ENCODE results near the gene ABCD2. TPM values are rescaled to one million over a fixed set of nuclear protein-coding genes. Genes with fewer than 3 reads are reported as not detected.

The ABCD2 gene
- total and polyA plus RNA-seq, 7 experiments from 2014 or later = 7.1 to 32.9 (median 10.7) TPM

GRCh38 chr12:39618701-39619100, 902 bp downstream of the ABCD2 start:
- no peaks in the 10 kb centered on the region for H3K36me3 ChIP-seq (ENCODE audit: control insufficient read depth in 2 of 3, insufficient read depth in 3 of 3, low read length in 3 of 3)
- no peaks in the 10 kb centered on the region for H3K27me3 ChIP-seq (ENCODE audit: control insufficient read depth in 2 of 2, insufficient read depth in 2 of 2, low read length in 2 of 2)
- peak overlapping the region; percentile 91 for H3K27ac ChIP-seq (ENCODE audit: low read depth, low read length)
- no peaks in the 10 kb centered on the region for H3K9me3 Mint-ChIP-seq
- H3K4me1 Mint-ChIP-seq = peaks cover 20 to 57% (median 41%) of the 10 kb centered on the region in 7 donors
- intact Hi-C loops (cut with micrococcal nuclease) = loop anchor here (1.0 to 10.0 kb wide), 14 partner anchors 7 to 714 kb away; partner anchors contain the start of genes CPNE8 (in 2 of the 2), KIF21A (in 1 of the 2) and SLC2A13 (in 1 of the 2)
- ChIA-PET CTCF (interaction anchor here (1.2 to 2.4 kb wide), 7 partner anchors 10 to 77 kb away, joined by 4 to 22 read pairs (median 6); no protein-coding TSS in a partner anchor), POLR2A (interaction anchor here (0.8 to 4.3 kb wide), 11 partner anchors 8 to 73 kb away, joined by 3 to 69 read pairs (median 11); no protein-coding TSS in a partner anchor)
- H3K4me1 ChIP-seq (ENCODE audit: control insufficient read depth in 2 of 2, insufficient read depth in 2 of 2, low read length in 2 of 2) = peaks cover 20 to 24% of the 10 kb centered on the region in 2 donors
- H3K4me3 ChIP-seq (ENCODE audit: low read length) = peak overlapping the region; percentile 70
- no peaks in the 10 kb centered on the region for H3K27me3 Mint-ChIP-seq
- no peak overlapping the region for H3K4me3 Mint-ChIP-seq
- H3K36me3 Mint-ChIP-seq = peaks cover 0 to 28% (median 6%) of the 10 kb centered on the region in 5 donors
- DNase-seq (no peak), ATAC-seq (no peak)
- no peak overlapping the region for H3K27ac Mint-ChIP-seq
- no peaks in the 10 kb centered on the region for H3K9me3 ChIP-seq (ENCODE audit: control insufficient read depth in 2 of 3, low read length in 3 of 3)

- CTCF ChIA-PET = interaction anchor here (0.6 to 1.4 kb wide), 2 partner anchors 23 to 25 kb away, joined by 3 to 4 read pairs; no protein-coding TSS in a partner anchor
- POLR2A ChIA-PET = interaction anchor here (0.8 to 2.6 kb wide), 5 partner anchors 11 to 66 kb away, joined by 3 to 22 read pairs (median 4); no protein-coding TSS in a partner anchor
- no peak overlapping the region for H3K4me3 Mint-ChIP-seq
Observed at GRCh38 chr12:39617887-39618286, 1.7 kb downstream of the ABCD2 start.

GRCh38 chr12:39616666-39617065, 2.9 kb downstream of the ABCD2 start:
- peaks cover 15 to 55% (median 37%) of the 10 kb centered on the region in 7 donors for H3K4me1 Mint-ChIP-seq
- no peaks in the 10 kb centered on the region for H3K9me3 ChIP-seq (ENCODE audit: control insufficient read depth in 2 of 3, low read length in 3 of 3)
- peaks cover 8 to 13% of the 10 kb centered on the region in 2 donors for H3K4me1 ChIP-seq (ENCODE audit: control insufficient read depth in 2 of 2, insufficient read depth in 2 of 2, low read length in 2 of 2)
- H3K36me3 Mint-ChIP-seq = peaks cover 0 to 37% (median 12%) of the 10 kb centered on the region in 5 donors
- intact Hi-C loops (cut with micrococcal nuclease) = loop anchor here (2.0 to 10.0 kb wide), 3 partner anchors 14 to 712 kb away; partner anchors contain the start of gene CPNE8 (in 2 of the 2)
- H3K27me3 Mint-ChIP-seq = no peaks in the 10 kb centered on the region
- ATAC-seq (no peak), DNase-seq (no peak)
- H3K4me3 ChIP-seq (ENCODE audit: low read length) = peak overlapping the region; percentile 53
- CTCF ChIA-PET = interaction anchor here (1.0 to 1.4 kb wide), 2 partner anchors 21 to 81 kb away, joined by 3 to 4 read pairs; no protein-coding TSS in a partner anchor
- no peaks in the 10 kb centered on the region for H3K9me3 Mint-ChIP-seq
- no peaks in the 10 kb centered on the region for H3K36me3 ChIP-seq (ENCODE audit: control insufficient read depth in 2 of 3, insufficient read depth in 3 of 3, low read length in 3 of 3)
- H3K4me3 Mint-ChIP-seq = peak overlapping the region in 8 of 10 donors; percentile 70 to 91 (median 84)
- peak overlapping the region in 8 of 9 donors; percentile 12 to 76 (median 58) for H3K27ac Mint-ChIP-seq
- peak overlapping the region; percentile 51 for H3K27ac ChIP-seq (ENCODE audit: low read depth, low read length)
- POLR2A ChIA-PET = interaction anchor here (0.6 to 2.6 kb wide), 7 partner anchors 11 to 324 kb away, joined by 3 to 22 read pairs (median 3); no protein-coding TSS in a partner anchor
- no peaks in the 10 kb centered on the region for H3K27me3 ChIP-seq (ENCODE audit: control insufficient read depth in 2 of 2, insufficient read depth in 2 of 2, low read length in 2 of 2)

More at GRCh38 chr12:39617887-39618286, 1.7 kb downstream of the ABCD2 start:
- Histone ChIP-seq H3K4me3 (ENCODE audit: low read length) (peak overlapping the region; percentile 70), H3K36me3 (ENCODE audit: control insufficient read depth in 2 of 3, insufficient read depth in 3 of 3, low read length in 3 of 3) (no peaks in the 10 kb centered on the region), H3K27ac (ENCODE audit: low read depth, low read length) (peak overlapping the region; percentile 91), H3K27me3 (ENCODE audit: control insufficient read depth in 2 of 2, insufficient read depth in 2 of 2, low read length in 2 of 2) (no peaks in the 10 kb centered on the region), H3K4me1 (ENCODE audit: control insufficient read depth in 2 of 2, insufficient read depth in 2 of 2, low read length in 2 of 2) (peaks cover 15 to 18% of the 10 kb centered on the region in 2 donors), H3K9me3 (ENCODE audit: control insufficient read depth in 2 of 3, low read length in 3 of 3) (no peaks in the 10 kb centered on the region)
- peaks cover 21 to 56% (median 38%) of the 10 kb centered on the region in 7 donors for H3K4me1 Mint-ChIP-seq
- no peaks in the 10 kb centered on the region for H3K9me3 Mint-ChIP-seq
- peaks cover 0 to 33% (median 8%) of the 10 kb centered on the region in 5 donors for H3K36me3 Mint-ChIP-seq
- no peak for DNase-seq
- intact Hi-C loops (cut with micrococcal nuclease) = loop anchor here (1.0 to 10.0 kb wide), 7 partner anchors 8 to 713 kb away; partner anchors contain the start of gene CPNE8 (in 2 of the 2)
- H3K27ac Mint-ChIP-seq = peak overlapping the region in 4 of 9 donors; percentile 70 to 92 (median 78)
- H3K27me3 Mint-ChIP-seq = no peaks in the 10 kb centered on the region
- ATAC-seq = no peak

- Histone ChIP-seq H3K27ac (ENCODE audit: low read depth, low read length) (peak overlapping the region; percentile 51), H3K36me3 (ENCODE audit: control insufficient read depth in 2 of 3, insufficient read depth in 3 of 3, low read length in 3 of 3) (no peaks in the 10 kb centered on the region), H3K27me3 (ENCODE audit: control insufficient read depth in 2 of 2, insufficient read depth in 2 of 2, low read length in 2 of 2) (no peaks in the 10 kb centered on the region), H3K4me3 (ENCODE audit: low read length) (peak overlapping the region; percentile 53), H3K9me3 (ENCODE audit: control insufficient read depth in 2 of 3, low read length in 3 of 3) (no peaks in the 10 kb centered on the region), H3K4me1 (ENCODE audit: control insufficient read depth in 2 of 2, insufficient read depth in 2 of 2, low read length in 2 of 2) (peaks cover 4 to 9% of the 10 kb centered on the region in 2 donors)
- H3K36me3 Mint-ChIP-seq = peaks cover 0 to 42% (median 16%) of the 10 kb centered on the region in 5 donors
- no peaks in the 10 kb centered on the region for H3K9me3 Mint-ChIP-seq
- peaks cover 16 to 55% (median 38%) of the 10 kb centered on the region in 7 donors for H3K4me1 Mint-ChIP-seq
- H3K27ac Mint-ChIP-seq = peak overlapping the region in 8 of 9 donors; percentile 5 to 70 (median 47)
- ATAC-seq (no peak), DNase-seq (no peak)
- peak overlapping the region in 8 of 10 donors; percentile 70 to 91 (median 84) for H3K4me3 Mint-ChIP-seq
- POLR2A ChIA-PET = interaction anchor here (0.6 to 2.6 kb wide), 4 partner anchors 12 to 323 kb away, joined by 3 to 22 read pairs (median 4); no protein-coding TSS in a partner anchor
- H3K27me3 Mint-ChIP-seq = no peaks in the 10 kb centered on the region
- CTCF ChIA-PET = interaction anchor here (1.0 kb wide), 1 partner anchor 81 kb away, joined by 3 read pairs; no protein-coding TSS in a partner anchor
- intact Hi-C loops (cut with micrococcal nuclease) = loop anchor here (2.0 to 10.0 kb wide), 3 partner anchors 15 to 711 kb away; partner anchors contain the start of gene CPNE8 (in 2 of the 2)
Observed at GRCh38 chr12:39616251-39616650, 3.4 kb downstream of the ABCD2 start.

GRCh38 chr12:39613525-39613924, 6.1 kb downstream of the ABCD2 start:
- POLR2A ChIA-PET = interaction anchor here (0.6 to 0.9 kb wide), 2 partner anchors 15 to 168 kb away, joined by 3 to 4 read pairs; no protein-coding TSS in a partner anchor
- H3K36me3 ChIP-seq (ENCODE audit: control insufficient read depth in 2 of 3, insufficient read depth in 3 of 3, low read length in 3 of 3) = no peaks in the 10 kb centered on the region
- H3K4me3 ChIP-seq (ENCODE audit: low read length) = no peak overlapping the region
- Mint-ChIP-seq H3K4me3 (peak overlapping the region in 8 of 10 donors; percentile 2 to 87 (median 68)), H3K9me3 (no peaks in the 10 kb centered on the region), H3K36me3 (peaks cover 4 to 58% (median 27%) of the 10 kb centered on the region in 5 donors), H3K27me3 (no peaks in the 10 kb centered on the region), H3K27ac (peak overlapping the region in 8 of 9 donors; percentile 7 to 81 (median 38)), H3K4me1 (peaks cover 19 to 75% (median 59%) of the 10 kb centered on the region in 7 donors)
- CTCF ChIA-PET = no interaction called here
- peaks cover 7 to 9% of the 10 kb centered on the region in 2 donors for H3K4me1 ChIP-seq (ENCODE audit: control insufficient read depth in 2 of 2, insufficient read depth in 2 of 2, low read length in 2 of 2)
- no peak for DNase-seq
- ATAC-seq = no peak
- no peaks in the 10 kb centered on the region for H3K9me3 ChIP-seq (ENCODE audit: control insufficient read depth in 2 of 3, low read length in 3 of 3)
- H3K27me3 ChIP-seq (ENCODE audit: control insufficient read depth in 2 of 2, insufficient read depth in 2 of 2, low read length in 2 of 2) = no peaks in the 10 kb centered on the region
- intact Hi-C loops (cut with micrococcal nuclease) = loop anchor here (10.0 kb wide), 1 partner anchor 709 kb away; the partner anchor contains the start of gene CPNE8 (in 2 of the 2)
- no peak overlapping the region for H3K27ac ChIP-seq (ENCODE audit: low read depth, low read length)

- Mint-ChIP-seq H3K4me3 (peak overlapping the region in 2 of 10 donors; percentile 34 to 70), H3K27me3 (no peaks in the 10 kb centered on the region), H3K36me3 (peaks cover 4 to 60% (median 31%) of the 10 kb centered on the region in 5 donors), H3K27ac (peak overlapping the region in 3 of 9 donors; percentile 7 to 62 (median 42)), H3K4me1 (peaks cover 16 to 75% (median 56%) of the 10 kb centered on the region in 7 donors), H3K9me3 (no peaks in the 10 kb centered on the region)
- ChIA-PET POLR2A (interaction anchor here (0.9 to 1.1 kb wide), 3 partner anchors 9 to 43 kb away, joined by 3 to 4 read pairs (median 3); no protein-coding TSS in a partner anchor), CTCF (interaction anchor here (0.7 kb wide), 1 partner anchor 12 kb away, joined by 4 read pairs; no protein-coding TSS in a partner anchor)
- H3K4me1 ChIP-seq (ENCODE audit: control insufficient read depth in 2 of 2, insufficient read depth in 2 of 2, low read length in 2 of 2) = peaks cover 7 to 9% of the 10 kb centered on the region in 2 donors
- no peaks in the 10 kb centered on the region for H3K27me3 ChIP-seq (ENCODE audit: control insufficient read depth in 2 of 2, insufficient read depth in 2 of 2, low read length in 2 of 2)
- no peak for ATAC-seq
- H3K36me3 ChIP-seq (ENCODE audit: control insufficient read depth in 2 of 3, insufficient read depth in 3 of 3, low read length in 3 of 3) = peaks cover 0 to 7% (median 0%) of the 10 kb centered on the region in 3 experiments
- no peak for DNase-seq
- no peak overlapping the region for H3K27ac ChIP-seq (ENCODE audit: low read depth, low read length)
- H3K4me3 ChIP-seq (ENCODE audit: low read length) = no peak overlapping the region
- no peaks in the 10 kb centered on the region for H3K9me3 ChIP-seq (ENCODE audit: control insufficient read depth in 2 of 3, low read length in 3 of 3)
- intact Hi-C loops (cut with micrococcal nuclease) = loop anchor here (10.0 kb wide), 1 partner anchor 707 kb away; the partner anchor contains the start of gene CPNE8 (in 2 of the 2)
Observed at GRCh38 chr12:39612250-39612649, 7.4 kb downstream of the ABCD2 start.

Data from naive thymus-derived CD4-positive, alpha-beta T cell (primary cell).